ENCODE data around the gene THAP11.

The THAP11 gene

DNA sequence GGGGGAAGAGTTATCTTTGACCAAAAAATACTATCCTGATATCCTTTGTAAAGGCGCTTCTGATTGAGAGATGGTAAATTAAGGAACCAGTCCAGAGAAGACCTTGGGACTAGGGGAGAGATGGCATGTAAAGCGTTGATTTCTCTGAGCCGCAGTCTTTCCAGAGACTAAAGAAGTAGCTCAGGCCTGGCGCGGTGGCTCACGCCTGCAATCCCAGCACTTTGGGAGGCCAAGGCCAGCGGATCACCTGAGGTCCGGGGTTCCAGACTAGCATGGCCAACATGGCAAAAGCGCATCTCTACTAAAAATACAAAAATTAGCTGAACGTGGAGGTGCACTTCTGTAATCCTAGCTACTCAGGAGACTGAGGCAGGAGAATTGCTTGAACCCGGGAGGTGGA is 6.0 kb downstream of the THAP11 start:
- peak overlapping the region; percentile 88 for H3K4me3 ChIP-seq (ENCODE audit: control insufficient read depth, low read depth, low read length)
- no peak for DNase-seq (ENCODE audit: low read depth)
- TF ChIP-seq, protein P1, sequence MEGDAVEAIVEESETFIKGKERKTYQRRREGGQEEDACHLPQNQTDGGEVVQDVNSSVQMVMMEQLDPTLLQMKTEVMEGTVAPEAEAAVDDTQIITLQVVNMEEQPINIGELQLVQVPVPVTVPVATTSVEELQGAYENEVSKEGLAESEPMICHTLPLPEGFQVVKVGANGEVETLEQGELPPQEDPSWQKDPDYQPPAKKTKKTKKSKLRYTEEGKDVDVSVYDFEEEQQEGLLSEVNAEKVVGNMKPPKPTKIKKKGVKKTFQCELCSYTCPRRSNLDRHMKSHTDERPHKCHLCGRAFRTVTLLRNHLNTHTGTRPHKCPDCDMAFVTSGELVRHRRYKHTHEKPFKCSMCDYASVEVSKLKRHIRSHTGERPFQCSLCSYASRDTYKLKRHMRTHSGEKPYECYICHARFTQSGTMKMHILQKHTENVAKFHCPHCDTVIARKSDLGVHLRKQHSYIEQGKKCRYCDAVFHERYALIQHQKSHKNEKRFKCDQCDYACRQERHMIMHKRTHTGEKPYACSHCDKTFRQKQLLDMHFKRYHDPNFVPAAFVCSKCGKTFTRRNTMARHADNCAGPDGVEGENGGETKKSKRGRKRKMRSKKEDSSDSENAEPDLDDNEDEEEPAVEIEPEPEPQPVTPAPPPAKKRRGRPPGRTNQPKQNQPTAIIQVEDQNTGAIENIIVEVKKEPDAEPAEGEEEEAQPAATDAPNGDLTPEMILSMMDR (IDR thresholded peaks at IDR 0.05; ENCODE audit: control insufficient read depth, insufficient read depth, low read depth, low read length, missing control alignments), result no peak

DNA sequence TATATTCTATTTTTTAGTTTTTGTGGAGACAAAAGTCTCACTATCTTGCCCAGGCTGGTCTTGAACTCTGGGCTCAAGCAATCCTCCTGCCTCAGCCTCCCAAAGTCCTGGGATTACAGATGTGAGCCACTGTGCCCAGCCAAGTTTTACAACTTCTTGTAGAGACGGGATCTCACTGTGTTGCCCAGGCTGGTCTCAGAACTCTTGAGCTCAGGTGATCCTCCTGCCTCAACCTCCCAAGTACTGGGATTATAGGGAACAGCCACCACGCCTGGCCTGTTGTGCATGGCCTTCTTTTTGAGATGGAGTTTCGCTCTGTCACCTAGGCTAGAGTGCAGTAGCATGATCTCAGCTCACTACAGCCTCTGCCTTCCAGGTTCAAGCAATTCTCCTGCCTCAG is 11.6 kb downstream of the THAP11 start:
- TF ChIP-seq, protein P1 (IDR thresholded peaks at IDR 0.05; ENCODE audit: control insufficient read depth, insufficient read depth, low read depth, low read length, missing control alignments), result no peak
- no peak for DNase-seq (ENCODE audit: low read depth)
- no peak overlapping the region for H3K4me3 ChIP-seq (ENCODE audit: control insufficient read depth, low read depth, low read length)

DNA sequence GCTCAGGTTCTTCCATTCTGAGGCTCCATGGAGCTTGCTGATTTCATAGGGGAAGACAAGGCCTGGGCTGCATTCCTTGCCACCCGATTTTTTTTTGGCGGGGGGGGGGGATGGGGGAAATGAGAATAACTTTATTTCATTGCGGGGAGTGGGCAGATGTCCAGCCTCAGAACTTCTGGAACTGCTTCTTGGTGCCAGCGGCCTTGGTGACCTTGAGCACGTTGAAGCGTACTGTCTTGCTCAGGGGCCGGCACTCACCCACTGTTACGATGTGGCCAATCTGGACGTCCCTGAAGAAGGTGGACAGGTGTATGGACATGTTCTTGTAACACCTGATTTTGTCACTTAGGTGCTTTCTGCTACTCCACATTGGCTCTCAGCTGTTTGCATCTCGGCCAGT is 13.7 kb downstream of the THAP11 start:
- TF ChIP-seq, protein P1 (IDR thresholded peaks at IDR 0.05; ENCODE audit: control insufficient read depth, insufficient read depth, low read depth, low read length, missing control alignments), result no peak
- no peak overlapping the region for H3K4me3 ChIP-seq (ENCODE audit: control insufficient read depth, low read depth, low read length)
- DNase-seq (ENCODE audit: low read depth), result no peak

DNA sequence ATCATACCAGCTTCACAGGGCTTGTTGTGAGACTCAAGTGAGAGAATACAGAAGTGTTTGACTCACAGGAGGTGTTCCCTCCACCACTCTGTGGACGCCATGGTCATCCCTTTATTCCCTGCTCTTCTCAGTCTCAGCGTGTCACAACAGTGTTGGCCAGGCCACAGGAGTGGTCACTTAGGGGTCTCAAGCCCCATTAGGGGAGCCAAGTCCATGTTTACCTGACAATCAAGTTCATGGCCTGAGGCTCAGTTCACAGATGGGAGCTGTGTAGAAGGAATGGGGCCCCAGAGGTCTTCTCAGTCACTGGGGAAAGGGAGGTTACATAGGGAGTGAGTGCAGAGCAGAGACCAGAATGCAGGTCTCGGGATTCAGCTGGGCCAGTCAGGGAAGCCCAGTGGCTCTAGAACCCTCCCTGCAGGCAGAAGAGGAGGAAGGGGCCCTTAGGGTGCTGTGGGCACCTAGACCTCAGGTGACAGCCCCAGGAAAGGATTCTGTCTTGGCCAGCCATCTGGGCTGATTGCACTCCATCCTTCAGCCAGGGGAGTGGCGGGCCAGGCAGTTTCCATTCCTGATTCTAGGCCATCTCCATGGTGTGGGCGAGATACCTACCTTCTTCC is 14.9 kb downstream of the THAP11 start:
- no peak for DNase-seq (ENCODE audit: low read depth)
- TF ChIP-seq, protein P1 (IDR thresholded peaks at IDR 0.05; ENCODE audit: control insufficient read depth, insufficient read depth, low read depth, low read length, missing control alignments), result no peak
- H3K4me3 ChIP-seq (ENCODE audit: control insufficient read depth, low read depth, low read length), result no peak overlapping the region

DNA sequence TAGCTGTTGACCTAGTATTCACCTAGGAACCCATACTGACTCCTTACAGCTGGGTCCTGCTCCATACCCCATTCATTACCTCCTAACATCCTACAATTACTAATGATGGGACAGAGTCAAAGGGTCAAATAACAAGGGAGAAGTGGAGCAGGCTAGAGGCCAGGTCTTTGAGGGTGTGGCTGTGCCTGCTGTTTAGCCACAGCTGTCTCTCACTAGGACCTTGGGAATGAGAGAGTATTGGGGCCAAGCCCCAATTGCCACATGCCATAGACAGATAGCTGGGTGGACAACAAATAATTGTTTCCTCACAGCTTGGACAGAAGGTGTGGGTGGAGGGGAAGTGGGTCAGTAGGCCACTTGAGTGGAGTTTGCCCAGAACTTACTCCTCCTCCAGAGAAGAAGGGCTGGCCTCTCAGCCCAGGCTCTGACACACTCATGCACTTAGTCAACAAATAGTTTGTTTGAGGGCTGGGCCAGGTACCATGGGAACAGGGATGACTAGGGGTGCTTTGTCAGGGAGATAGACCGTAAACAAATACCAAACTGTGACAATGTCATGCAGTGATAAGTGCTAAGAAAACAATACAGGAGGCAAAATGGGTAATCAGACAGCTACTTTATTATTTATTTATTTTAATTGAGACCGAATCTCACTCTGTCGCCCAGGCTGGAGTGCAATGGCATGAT is 15.6 kb downstream of the THAP11 start:
- DNase-seq (ENCODE audit: low read depth), result peak; percentile 86
- H3K4me3 ChIP-seq (ENCODE audit: control insufficient read depth, low read depth, low read length), result no peak overlapping the region
- TF ChIP-seq, protein P1 (IDR thresholded peaks at IDR 0.05; ENCODE audit: control insufficient read depth, insufficient read depth, low read depth, low read length, missing control alignments), result no peak

DNA sequence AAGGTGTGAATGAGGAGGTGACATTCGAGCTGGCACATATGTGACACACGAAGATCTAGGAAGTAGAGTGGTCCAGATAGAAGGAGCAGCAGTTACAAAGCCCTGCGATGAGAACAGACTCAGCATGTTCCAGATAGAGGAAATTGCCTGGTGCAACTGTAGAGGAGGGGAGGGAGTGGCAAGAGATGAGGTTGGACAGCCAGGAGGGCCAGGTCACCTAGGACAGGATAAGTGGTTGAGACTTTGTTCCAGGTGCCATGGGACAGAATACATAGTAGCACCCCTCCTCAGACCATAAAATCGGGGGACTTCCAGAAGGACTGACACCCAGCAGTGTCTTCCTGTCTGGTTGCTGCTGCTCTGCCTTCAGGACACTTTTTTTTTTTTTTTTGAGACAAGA is 16.4 kb downstream of the THAP11 start:
- no peak for DNase-seq (ENCODE audit: low read depth)
- H3K4me3 ChIP-seq (ENCODE audit: control insufficient read depth, low read depth, low read length), result no peak overlapping the region
- TF ChIP-seq, protein P1 (IDR thresholded peaks at IDR 0.05; ENCODE audit: control insufficient read depth, insufficient read depth, low read depth, low read length, missing control alignments), result no peak
